OCI-LY1 (cell line): ENCODE results near the gene RAB19.

Experiments
- CTCF ChIP-seq: fragments of 200-600 bp; sonication (generic), shearing (Covaris generic); IDR thresholded peaks from 2 replicates; pipeline ENCODE4 v1.5.1; 2017; ENCODE audit warnings: mild to moderate bottlenecking, antibody characterized with exemption, low read length, moderate library complexity, mixed read lengths
- EZH2 ChIP-seq: fragments of 200-600 bp; sonication (generic), shearing (Covaris generic); IDR thresholded peaks from 2 replicates; pipeline ENCODE4 v1.8.0; 2017; ENCODE audit warnings: borderline replicate concordance, mixed run types, mild to moderate bottlenecking, antibody characterized with exemption, low read length, moderate library complexity, mixed read lengths

- no peak for TF ChIP-seq CTCF
- TF ChIP-seq EZH2: no peak
Observed at GRCh38 chr7:140433396-140433795, 29.5 kb downstream of the RAB19 start.
